HTERT RPE-1 (cell line): ENCODE measurements around the gene LRRC74A.

Source experiments
- in situ Hi-C: fragments of 300-500 bp; cut with MboI; formaldehyde crosslinking; loops from 4 replicates; pipeline ENCODE4 v1.14.3; 2020; ENCODE audit warnings: low sequenced_read_pairs

LRRC74A gene

GRCh38 chr14:76917745-76918255 lies 91.6 kb downstream of the LRRC74A start:
- in situ Hi-C loops = loop anchor here (25.0 kb wide), 1 partner anchor 145 kb away; no protein-coding TSS in a partner anchor

- in situ Hi-C loops = loop anchor here (25.0 kb wide), 1 partner anchor 144 kb away; no protein-coding TSS in a partner anchor
Measured at GRCh38 chr14:76918256-76918781, 92.1 kb downstream of the LRRC74A start.

DNA sequence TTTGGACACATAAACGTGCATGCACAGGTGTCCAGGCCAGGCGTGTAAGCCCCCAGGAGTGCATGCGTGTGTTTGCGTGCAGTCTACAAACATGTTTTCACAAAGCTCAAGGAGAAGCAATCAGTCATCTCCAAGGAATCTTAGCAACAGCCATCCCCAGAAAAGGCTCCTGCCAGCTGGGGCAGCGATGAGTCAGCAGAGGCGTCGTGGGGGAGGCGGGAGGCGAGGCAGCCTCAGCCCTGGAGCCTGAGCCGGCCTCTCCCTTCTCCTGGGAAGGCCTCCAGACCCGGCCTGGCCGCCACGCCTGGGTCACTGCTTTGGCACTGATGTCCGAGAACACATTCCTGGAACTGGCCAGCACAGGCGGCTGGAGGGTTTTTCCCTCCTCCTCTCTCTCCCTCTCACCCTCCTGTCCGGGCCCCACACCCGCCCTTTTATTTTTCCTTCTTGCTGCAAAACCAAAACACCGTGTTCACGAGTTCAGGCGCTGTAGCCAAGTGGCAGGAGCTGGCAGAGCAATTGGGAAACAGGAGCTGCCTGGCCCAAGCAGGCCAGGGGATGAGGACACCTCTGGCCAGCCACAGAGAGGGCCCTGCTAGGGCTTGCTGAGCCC lies 92.7 kb downstream of the LRRC74A start:
- in situ Hi-C loops = loop anchor here (25.0 kb wide), 1 partner anchor 143 kb away; no protein-coding TSS in a partner anchor
